ENCODE data around the gene JARID2. TPM values are rescaled to one million over a fixed set of nuclear protein-coding genes. Genes with fewer than 3 reads are reported as not detected.

Gene JARID2
- total RNA-seq, 3 donors from 2014 or later: 10.5 to 13.9 (median 11.5) TPM

GRCh38 chr6:15230827-15231226 lies 15.0 kb upstream of the JARID2 start:
- H3K9me3 ChIP-seq: no peaks in the 10 kb centered on the region
- no peak for TF ChIP-seq CTCF (IDR thresholded peaks at IDR 0.05)
- no peak for TF ChIP-seq POLR2AphosphoS5 (IDR thresholded peaks at IDR 0.05)
- TF ChIP-seq POLR2A (IDR thresholded peaks at IDR 0.05): no peak
- H3K4me3 ChIP-seq: no peak overlapping the region
- no peaks in the 10 kb centered on the region for H3K36me3 ChIP-seq
- DNase-seq (ENCODE audit: low spot score in 2 of 2): no peak
- intact Hi-C loops (cut with DNase I; ENCODE audit: low total_unique reads): no loop called here
- no peak overlapping the region for H3K27ac ChIP-seq
- H3K27me3 ChIP-seq: no peaks in the 10 kb centered on the region
- H3K4me1 ChIP-seq: no peaks in the 10 kb centered on the region

GRCh38 chr6:15232836-15233510 lies 12.9 kb upstream of the JARID2 start:
- TF ChIP-seq POLR2A (IDR thresholded peaks at IDR 0.05): no peak
- TF ChIP-seq POLR2AphosphoS5 (IDR thresholded peaks at IDR 0.05): no peak
- no peak for TF ChIP-seq CTCF (IDR thresholded peaks at IDR 0.05)
- DNase-seq (ENCODE audit: low spot score in 2 of 2): no peak
- Histone ChIP-seq H3K36me3 (no peaks in the 10 kb centered on the region), H3K27me3 (no peaks in the 10 kb centered on the region), H3K27ac (no peak overlapping the region), H3K9me3 (no peaks in the 10 kb centered on the region), H3K4me1 (no peaks in the 10 kb centered on the region), H3K4me3 (no peak overlapping the region)
- intact Hi-C loops (cut with DNase I; ENCODE audit: low total_unique reads): no loop called here

GRCh38 chr6:15234068-15234758 lies 11.7 kb upstream of the JARID2 start:
- Histone ChIP-seq H3K4me1 (no peaks in the 10 kb centered on the region), H3K36me3 (no peaks in the 10 kb centered on the region), H3K27me3 (no peaks in the 10 kb centered on the region), H3K4me3 (no peak overlapping the region), H3K27ac (no peak overlapping the region), H3K9me3 (no peaks in the 10 kb centered on the region)
- no peak for DNase-seq (ENCODE audit: low spot score in 2 of 2)
- TF ChIP-seq POLR2AphosphoS5 (IDR thresholded peaks at IDR 0.05) (no peak), POLR2A (IDR thresholded peaks at IDR 0.05) (no peak), CTCF (IDR thresholded peaks at IDR 0.05) (no peak)
- intact Hi-C loops (cut with DNase I; ENCODE audit: low total_unique reads): no loop called here

- intact Hi-C loops (cut with DNase I; ENCODE audit: low total_unique reads): no loop called here
- H3K4me3 ChIP-seq: no peak overlapping the region
- no peaks in the 10 kb centered on the region for H3K9me3 ChIP-seq
- H3K27me3 ChIP-seq: no peaks in the 10 kb centered on the region
- TF ChIP-seq CTCF (IDR thresholded peaks at IDR 0.05): no peak
- no peak for DNase-seq (ENCODE audit: low spot score in 2 of 2)
- H3K36me3 ChIP-seq: no peaks in the 10 kb centered on the region
- H3K27ac ChIP-seq: peak overlapping the region in 1 of 2 donors; percentile 15
- H3K4me1 ChIP-seq: no peaks in the 10 kb centered on the region
Measured at GRCh38 chr6:15239616-15240364, 6.1 kb upstream of the JARID2 start.

GRCh38 chr6:15242503-15242902 lies 3.4 kb upstream of the JARID2 start:
- H3K9me3 ChIP-seq: no peaks in the 10 kb centered on the region
- intact Hi-C loops (cut with DNase I; ENCODE audit: low total_unique reads): no loop called here

More at GRCh38 chr6:15242503-15242902, 3.4 kb upstream of the JARID2 start:
- Histone ChIP-seq H3K27me3 (no peaks in the 10 kb centered on the region), H3K36me3 (no peaks in the 10 kb centered on the region), H3K4me3 (no peak overlapping the region), H3K4me1 (no peaks in the 10 kb centered on the region), H3K27ac (peak overlapping the region in 1 of 2 donors; percentile 96)
- no peak for TF ChIP-seq CTCF (IDR thresholded peaks at IDR 0.05)
- no peak for TF ChIP-seq POLR2AphosphoS5 (IDR thresholded peaks at IDR 0.05)
- no peak for TF ChIP-seq POLR2A (IDR thresholded peaks at IDR 0.05)
- no peak for DNase-seq (ENCODE audit: low spot score in 2 of 2)

Data from breast epithelium (tissue), 4 donors.